ENCODE results near the gene AMBN.

- TF ChIP-seq CTCF (conservative IDR thresholded peaks at IDR 0.05) (no peak), EZH2 (IDR thresholded peaks at IDR 0.05; ENCODE audit: low read depth) (no peak)
Measured at GRCh38 chr4:70607334-70607853, 15.3 kb downstream of the AMBN start.
